ENCODE measurements around the gene GLA.
A peak's percentile ranks its signal among the peaks of the same experiment; 100 is the strongest.

Gene GLA

GRCh38 chrX:101407748-101408531 lies at the start of gene GLA, which contains the start of gene HNRNPH2:
GLA (minus strand) TSS chrX:101407925; CDS start chrX:101407903, 22 bp downstream.
HNRNPH2 (plus strand) TSS chrX:101408222; CDS start chrX:101411989, 3,767 bp downstream.
- intact Hi-C loops (cut with DNase I) = no loop called here
- DNase-seq = peak; percentile 74 to 97 (median 91)

- no peak for DNase-seq
- intact Hi-C loops (cut with DNase I) = no loop called here
Measured at GRCh38 chrX:101452056-101452455, 44.3 kb upstream of the GLA start.

- peak in 8 of 42 donors; percentile 3 to 31 (median 16) for DNase-seq
Measured at GRCh38 chrX:101450961-101451360, 43.2 kb upstream of the GLA start.

GRCh38 chrX:101450085-101450484 lies 42.4 kb upstream of the GLA start:
- intact Hi-C loops (cut with DNase I) = no loop called here
- DNase-seq = no peak

More at GRCh38 chrX:101450961-101451360, 43.2 kb upstream of the GLA start:
- intact Hi-C loops (cut with DNase I) = no loop called here

GRCh38 chrX:101449279-101449678 lies 41.6 kb upstream of the GLA start:
- no peak for DNase-seq
- intact Hi-C loops (cut with DNase I) = no loop called here

- DNase-seq = no peak
- intact Hi-C loops (cut with DNase I) = no loop called here
Measured at GRCh38 chrX:101442085-101442484, 34.4 kb upstream of the GLA start.

GRCh38 chrX:101430457-101431078 lies 22.8 kb upstream of the GLA start:
- intact Hi-C loops (cut with DNase I) = no loop called here
- DNase-seq = no peak

GRCh38 chrX:101429934-101430333 lies 22.2 kb upstream of the GLA start:
- no peak for DNase-seq

GRCh38 chrX:101427954-101428353 lies 20.2 kb upstream of the GLA start:
- intact Hi-C loops (cut with DNase I) = no loop called here
- no peak for DNase-seq

More at GRCh38 chrX:101429934-101430333, 22.2 kb upstream of the GLA start:
- intact Hi-C loops (cut with DNase I) = no loop called here

- intact Hi-C loops (cut with DNase I) = loop anchor here (5.0 to 10.0 kb wide), 2 partner anchors 135 to 378 kb away; partner anchors contain the start of gene ARMCX1
- DNase-seq = no peak
Measured at GRCh38 chrX:101419489-101419888, 11.8 kb upstream of the GLA start.

GRCh38 chrX:101417981-101418841 lies 10.5 kb upstream of the GLA start:
- intact Hi-C loops (cut with DNase I) = loop anchor here (5.0 to 10.0 kb wide), 2 partner anchors 137 to 379 kb away; partner anchors contain the start of gene ARMCX1
- peak; percentile 3 to 83 (median 65) for DNase-seq

GRCh38 chrX:101417190-101417589 lies 9.5 kb upstream of the GLA start:
- DNase-seq = no peak
- intact Hi-C loops (cut with DNase I) = loop anchor here (5.0 to 10.0 kb wide), 2 partner anchors 138 to 380 kb away; partner anchors contain the start of gene ARMCX1

GRCh38 chrX:101416691-101417090 lies 9.0 kb upstream of the GLA start:
- intact Hi-C loops (cut with DNase I) = loop anchor here (5.0 to 10.0 kb wide), 2 partner anchors 138 to 381 kb away; partner anchors contain the start of gene ARMCX1
- no peak for DNase-seq

- intact Hi-C loops (cut with DNase I) = loop anchor here (5.0 to 10.0 kb wide), 2 partner anchors 139 to 382 kb away; partner anchors contain the start of gene ARMCX1
- DNase-seq = peak in 17 of 42 donors; percentile 8 to 69 (median 31)
Measured at GRCh38 chrX:101415180-101416145, 7.7 kb upstream of the GLA start.

- intact Hi-C loops (cut with DNase I) = loop anchor here (10.0 kb wide), 1 partner anchor 143 kb away; the partner anchor contains the start of gene ARMCX1
Measured at GRCh38 chrX:101411984-101412383, 4.3 kb upstream of the GLA start.

GRCh38 chrX:101410461-101410860 lies 2.7 kb upstream of the GLA start:
- no peak for DNase-seq
- intact Hi-C loops (cut with DNase I) = loop anchor here (10.0 kb wide), 1 partner anchor 144 kb away; the partner anchor contains the start of gene ARMCX1

More at GRCh38 chrX:101411984-101412383, 4.3 kb upstream of the GLA start:
- DNase-seq = no peak

GRCh38 chrX:101409043-101409442 lies 1.3 kb upstream of the GLA start:
- intact Hi-C loops (cut with DNase I) = no loop called here
- DNase-seq = no peak

- peak in 1 of 42 donors; percentile 34 for DNase-seq
- intact Hi-C loops (cut with DNase I) = no loop called here
Measured at GRCh38 chrX:101408532-101408841, 762 bp upstream of the GLA start.
